ENCODE results near the gene STYXL1.

DNA sequence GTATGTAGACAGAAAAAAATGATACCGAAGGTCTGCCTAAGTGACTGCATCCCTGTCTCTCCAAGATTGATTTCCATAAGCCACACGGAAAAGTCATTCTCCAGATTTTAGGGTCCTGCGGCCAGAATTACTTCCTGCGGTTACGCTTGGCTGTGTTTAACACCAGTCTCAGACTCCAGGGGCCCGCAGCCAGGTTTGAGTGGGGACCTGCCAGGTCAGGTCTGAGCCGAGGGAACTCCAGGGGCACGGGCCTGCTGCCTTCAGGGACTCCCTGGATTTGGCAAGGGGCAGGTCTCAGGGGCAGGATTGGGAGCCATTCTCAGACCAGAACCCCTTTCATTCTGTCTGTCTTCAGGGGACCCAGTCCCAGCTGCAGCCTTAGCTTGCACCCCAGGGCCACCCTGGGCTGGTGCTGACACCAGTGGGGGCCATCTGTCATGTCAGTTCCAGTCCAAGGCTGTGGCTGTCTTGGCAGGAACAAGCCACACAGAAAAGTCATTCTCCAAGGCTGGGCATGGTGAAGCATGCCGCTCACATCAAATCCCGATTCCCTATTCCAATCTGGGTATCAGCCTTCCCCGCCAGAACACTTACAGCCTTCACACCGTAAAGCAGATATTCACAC is 92.4 kb downstream of the STYXL1 start:
- TF ChIP-seq, protein P1, sequence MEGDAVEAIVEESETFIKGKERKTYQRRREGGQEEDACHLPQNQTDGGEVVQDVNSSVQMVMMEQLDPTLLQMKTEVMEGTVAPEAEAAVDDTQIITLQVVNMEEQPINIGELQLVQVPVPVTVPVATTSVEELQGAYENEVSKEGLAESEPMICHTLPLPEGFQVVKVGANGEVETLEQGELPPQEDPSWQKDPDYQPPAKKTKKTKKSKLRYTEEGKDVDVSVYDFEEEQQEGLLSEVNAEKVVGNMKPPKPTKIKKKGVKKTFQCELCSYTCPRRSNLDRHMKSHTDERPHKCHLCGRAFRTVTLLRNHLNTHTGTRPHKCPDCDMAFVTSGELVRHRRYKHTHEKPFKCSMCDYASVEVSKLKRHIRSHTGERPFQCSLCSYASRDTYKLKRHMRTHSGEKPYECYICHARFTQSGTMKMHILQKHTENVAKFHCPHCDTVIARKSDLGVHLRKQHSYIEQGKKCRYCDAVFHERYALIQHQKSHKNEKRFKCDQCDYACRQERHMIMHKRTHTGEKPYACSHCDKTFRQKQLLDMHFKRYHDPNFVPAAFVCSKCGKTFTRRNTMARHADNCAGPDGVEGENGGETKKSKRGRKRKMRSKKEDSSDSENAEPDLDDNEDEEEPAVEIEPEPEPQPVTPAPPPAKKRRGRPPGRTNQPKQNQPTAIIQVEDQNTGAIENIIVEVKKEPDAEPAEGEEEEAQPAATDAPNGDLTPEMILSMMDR (conservative IDR thresholded peaks at IDR 0.05; ENCODE audit: low read depth, low read length) = no peak
- TF ChIP-seq EZH2 (IDR thresholded peaks at IDR 0.05; ENCODE audit: low read length, unreplicated experiment) (no peak), EZH2phosphoT487 (IDR thresholded peaks at IDR 0.05; ENCODE audit: borderline replicate concordance, low read length) (no peak)

Data from PC-3 (cell line).